Renal pelvis (tissue), 4 donors: ENCODE data around the gene LRMDA. TPM values are rescaled to one million over a fixed set of nuclear protein-coding genes. Genes with fewer than 3 reads are reported as not detected.

Experiments used
- DNase-seq: peaks from one replicate; pipeline ENCODE4 v3.0.0-alpha.2; 2013
- polyA plus RNA-seq, 3 donors: library from polyadenylated mRNA; unstranded; fragments of 120-200 nt; gene quantifications; one replicate each; pipeline ENCODE4 v1.2.1, GENCODE V29; 2013; ENCODE audit not compliant: insufficient read length in 3 of 3

LRMDA gene
- polyA plus RNA-seq, 3 donors = 16.3 to 24.7 (median 22.1) TPM

DNA sequence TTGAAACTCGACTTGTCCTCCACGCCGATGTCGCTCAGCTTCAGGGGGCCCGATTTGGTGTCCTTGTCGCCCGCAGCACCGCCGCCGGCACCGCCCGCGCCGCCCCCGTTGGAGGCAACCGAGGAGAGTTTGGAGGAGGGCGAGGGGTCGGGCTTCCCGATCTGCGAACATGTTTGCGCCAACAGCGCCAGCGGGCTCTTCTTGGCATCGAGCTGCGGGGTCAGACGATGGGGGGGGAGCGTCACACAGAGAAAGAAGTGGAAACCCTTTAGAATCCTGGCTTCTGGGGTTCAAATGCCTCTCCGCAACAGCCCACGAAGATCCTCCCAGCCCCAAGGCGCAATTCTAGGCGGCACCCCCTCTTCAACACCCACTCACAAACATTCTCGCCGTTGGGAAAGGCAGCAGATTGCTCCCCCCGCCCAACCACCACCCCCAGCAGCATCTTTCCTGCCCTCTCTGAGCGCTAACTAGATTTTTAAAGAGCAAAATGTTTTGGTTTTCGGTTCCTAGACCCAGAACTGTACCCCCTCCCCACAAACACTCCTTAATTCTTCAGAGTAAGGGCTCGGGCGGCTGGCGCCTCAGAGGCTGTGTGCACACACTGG lies 31.2 kb upstream of the LRMDA start:
- no peak for DNase-seq

GRCh38 chr10:75400771-75401568 lies 30.5 kb upstream of the LRMDA start:
- peak; percentile 34 for DNase-seq

DNA sequence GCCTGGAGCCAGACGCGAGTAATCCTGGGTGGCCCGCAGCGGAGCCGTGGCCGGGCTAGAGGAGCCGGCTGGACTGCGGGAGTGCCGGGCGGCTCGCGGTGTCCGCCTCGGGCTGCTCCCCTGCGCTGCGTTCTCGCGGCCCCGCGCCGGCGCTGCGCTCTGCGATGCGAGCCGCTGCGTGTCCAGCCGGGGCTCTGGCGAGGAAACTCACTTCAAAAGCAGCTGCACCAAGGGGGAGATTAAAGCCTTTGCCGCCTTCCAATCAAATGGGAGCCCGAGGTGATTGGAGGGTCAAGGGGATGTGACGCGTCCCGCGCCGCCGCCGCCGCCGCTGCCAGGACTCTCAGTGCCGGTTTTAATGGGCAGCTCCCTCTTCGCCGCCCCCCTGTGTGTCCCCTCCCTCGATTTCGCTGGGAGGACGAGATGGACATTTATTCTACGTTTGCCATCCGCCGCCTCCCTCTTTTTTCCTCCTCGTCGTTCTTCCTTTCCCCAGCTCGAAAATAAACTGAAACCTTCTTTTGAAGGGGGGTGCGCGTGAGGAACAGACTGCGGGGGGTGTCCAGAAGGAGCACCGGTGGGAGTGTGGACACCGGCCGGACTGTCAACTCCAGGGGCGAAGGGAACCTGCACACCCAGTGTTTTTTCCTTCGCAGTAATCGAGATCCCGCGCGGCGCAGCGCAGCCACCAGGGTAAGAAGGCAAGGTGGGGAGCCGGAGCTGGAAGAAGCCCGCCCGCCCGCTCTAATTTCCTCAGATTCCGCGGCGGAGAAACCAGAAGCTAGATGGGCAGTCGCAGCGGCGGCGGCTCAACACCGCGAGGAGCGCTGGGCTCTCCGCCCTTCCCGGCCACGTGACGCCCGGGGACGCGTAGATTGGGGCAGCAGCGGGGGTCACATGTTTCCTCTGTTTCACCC lies 29.6 kb upstream of the LRMDA start, which contains the start of gene ZNF503:
TSS of gene ZNF503 (minus strand) at position 196 of the 917 bp plus-strand sequence. CDS start 345 bp downstream, outside the sequence.
- peak; percentile 99 for DNase-seq

DNA sequence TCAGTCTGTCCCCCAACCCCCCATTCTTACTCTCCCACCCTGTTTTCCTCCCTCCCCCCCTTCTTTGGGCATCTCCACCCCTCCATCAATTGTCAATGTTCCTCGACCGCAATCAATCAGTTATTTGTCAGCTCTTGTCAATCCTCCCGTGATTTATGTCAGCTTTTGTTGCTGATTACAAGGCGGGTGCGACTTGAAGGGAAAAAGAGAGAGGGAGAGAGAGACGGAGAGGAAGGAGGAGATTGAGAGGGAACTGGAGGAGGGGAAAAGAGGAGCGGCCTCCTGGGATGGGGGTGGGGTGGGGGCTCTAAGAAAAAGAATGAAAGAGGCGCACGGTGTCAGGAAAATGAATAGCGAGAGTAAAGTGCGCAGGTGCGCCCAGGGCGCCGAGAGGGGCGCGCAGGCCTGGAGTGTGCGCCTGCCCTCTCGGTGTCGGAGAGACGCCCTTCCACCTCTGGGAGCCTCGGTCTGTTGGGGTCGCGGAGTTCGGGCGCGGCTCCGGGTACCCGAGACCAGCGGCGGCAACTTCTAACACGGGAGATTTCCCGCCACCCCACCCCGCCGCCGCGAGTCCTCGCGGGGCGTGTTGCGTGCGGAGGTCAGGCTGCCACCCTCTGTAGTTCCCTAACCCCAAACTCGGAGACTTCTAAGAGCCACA lies 28.8 kb upstream of the LRMDA start:
- DNase-seq = no peak

DNA sequence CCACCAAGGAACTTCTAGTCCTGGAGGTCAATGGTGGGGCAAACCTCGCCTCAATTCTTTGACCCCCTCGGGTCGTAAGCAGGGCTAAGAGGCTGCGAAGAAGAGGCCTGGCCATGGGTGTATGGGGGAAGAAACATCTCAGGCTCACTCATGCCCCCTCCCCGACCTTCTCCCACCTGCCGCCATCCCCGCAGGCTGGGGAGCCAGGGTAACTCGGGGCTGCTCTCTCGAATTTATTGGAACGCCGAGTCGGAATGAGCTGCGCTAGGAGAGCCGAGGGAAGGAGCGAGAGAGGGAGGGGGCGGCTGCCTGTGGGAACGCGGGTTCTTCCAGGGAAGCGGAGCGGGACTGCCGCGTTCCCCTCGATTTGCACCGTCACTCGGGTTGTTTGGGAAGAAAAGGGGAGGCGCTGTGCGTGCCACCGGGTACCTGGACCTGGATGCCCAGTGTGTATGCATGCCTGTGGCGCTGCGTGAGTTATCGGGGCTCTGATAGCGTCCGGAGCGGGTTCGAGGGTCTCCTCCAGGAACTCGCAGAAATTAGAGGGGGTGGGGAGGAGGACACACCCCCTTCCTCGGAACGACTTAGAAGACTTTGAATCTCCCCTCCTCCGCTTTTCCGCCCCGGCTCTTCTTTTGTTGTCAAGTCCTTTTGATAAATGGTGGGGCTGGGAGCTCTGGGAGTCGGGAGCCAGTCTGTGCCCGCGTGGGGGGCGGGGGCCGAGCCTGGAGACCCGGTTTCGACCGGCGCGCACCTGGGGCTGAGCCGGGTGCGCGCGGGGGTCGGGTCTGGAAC lies 28.1 kb upstream of the LRMDA start:
- DNase-seq = peak; percentile 89

GRCh38 chr10:75403939-75404814 lies 27.2 kb upstream of the LRMDA start:
- DNase-seq = no peak

DNA sequence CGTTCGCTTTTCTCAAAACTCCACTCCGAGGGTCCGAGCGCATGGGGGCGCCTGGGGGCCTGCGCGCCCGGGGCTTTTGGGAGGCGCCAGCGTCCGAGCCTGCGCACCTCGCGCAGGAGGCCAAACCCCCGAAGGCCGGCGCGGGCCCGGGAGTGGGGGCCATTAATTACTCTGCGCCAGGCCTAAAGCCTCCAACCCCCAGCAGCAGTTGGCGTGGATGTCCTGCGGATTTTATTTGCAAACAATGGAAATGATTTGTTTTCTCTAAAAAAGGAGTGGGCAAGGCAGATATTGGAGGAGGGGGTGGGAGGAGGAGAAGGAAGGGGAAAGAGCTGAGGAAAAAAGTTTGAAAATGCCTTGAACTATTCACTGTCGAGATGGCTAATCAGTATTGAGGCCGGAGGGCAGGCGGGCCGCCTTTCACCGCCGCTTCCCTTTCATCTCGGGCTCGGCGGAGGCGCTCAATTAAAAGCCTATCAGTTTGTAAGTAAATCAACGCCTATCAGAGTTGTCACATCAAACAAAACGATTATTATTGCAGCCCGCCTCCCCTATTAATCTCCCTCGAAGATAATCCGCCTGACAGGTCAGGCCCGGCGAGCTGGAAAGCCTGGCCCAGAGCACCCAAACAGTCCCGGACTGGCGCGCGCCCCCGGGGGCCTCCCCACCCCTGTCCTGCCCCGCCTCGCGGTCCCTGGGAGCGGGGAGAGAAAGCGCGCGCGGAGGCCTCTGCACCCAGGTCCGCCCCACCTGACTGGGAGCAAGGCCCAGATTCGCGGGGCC lies 26.4 kb upstream of the LRMDA start:
- no peak for DNase-seq

DNA sequence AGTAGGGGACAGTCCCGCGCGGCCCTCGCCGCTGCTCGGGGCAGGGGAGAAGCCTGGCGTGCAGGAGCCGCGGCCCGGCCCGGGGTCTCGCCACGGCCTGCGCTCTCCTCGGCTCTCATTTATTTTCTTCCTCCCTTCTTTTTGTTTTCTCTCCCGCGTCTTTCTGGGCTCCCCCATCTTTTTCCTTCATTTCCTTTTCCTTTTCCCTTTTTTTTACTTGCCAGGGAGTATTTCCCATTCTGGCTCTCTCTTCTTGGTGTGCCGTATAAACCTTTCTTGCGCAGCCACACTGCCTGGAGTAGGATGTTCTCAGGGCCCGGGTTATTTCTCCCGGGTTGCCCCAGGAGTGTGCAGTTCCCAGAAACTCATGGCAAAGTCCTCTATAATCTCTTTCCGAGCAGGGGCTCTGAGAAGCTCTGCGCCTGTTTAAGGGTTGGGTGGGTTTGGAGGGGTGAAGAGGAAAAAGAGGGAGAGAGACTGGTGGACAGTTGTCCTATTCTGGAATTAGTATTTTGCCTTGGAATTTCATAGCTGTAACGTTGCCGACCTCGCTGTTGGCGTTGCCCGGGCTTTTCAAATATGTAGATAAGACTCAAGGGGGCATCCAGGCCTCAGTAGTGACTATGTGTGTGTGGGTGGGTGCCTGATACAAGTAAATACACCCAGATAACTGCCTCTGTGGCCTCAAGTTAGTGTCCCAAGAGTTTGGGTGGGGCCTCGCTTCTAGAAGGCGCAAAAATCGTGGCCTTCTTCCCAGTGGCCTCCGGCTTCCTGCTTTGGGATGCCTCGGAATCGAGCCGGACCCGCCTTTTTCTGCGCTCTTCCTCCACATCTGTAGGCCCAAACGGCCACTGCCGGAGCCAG lies 25.6 kb upstream of the LRMDA start:
- no peak for DNase-seq

DNA sequence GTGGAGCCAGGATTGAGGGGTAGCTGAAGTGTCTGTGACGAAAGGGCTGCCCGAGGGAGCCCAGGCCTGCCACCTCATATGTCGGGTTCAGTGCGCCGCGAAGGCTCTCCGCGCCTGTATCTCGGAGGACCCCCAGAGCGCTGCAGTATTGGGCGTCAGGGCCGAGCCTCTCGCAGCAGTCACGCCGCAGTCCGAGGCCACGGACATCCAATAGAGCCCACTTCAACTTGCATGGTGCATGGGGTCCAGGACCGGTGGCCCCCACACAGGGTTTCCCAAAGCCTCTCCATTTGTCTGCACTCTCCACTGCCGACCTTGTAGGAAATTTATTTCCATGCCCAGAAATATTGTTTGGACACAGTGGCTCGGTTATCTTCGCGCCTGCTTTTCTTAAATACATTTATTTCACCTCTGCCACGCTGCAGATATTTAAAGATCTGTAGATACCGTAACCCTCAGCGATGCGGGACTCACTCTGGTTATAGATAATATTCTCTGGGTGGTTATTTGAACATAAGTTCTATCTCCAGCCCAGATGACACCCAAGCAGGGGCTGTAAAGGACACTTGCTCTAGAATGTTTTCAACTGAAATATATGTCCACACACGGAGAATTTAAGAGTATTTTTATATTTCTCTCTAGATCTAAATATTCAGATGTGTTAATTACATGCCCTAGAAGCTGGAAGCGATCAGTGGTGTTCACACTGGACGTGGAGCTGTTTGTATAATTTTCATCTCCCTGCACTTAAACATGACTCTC lies 24.8 kb upstream of the LRMDA start:
- no peak for DNase-seq

DNA sequence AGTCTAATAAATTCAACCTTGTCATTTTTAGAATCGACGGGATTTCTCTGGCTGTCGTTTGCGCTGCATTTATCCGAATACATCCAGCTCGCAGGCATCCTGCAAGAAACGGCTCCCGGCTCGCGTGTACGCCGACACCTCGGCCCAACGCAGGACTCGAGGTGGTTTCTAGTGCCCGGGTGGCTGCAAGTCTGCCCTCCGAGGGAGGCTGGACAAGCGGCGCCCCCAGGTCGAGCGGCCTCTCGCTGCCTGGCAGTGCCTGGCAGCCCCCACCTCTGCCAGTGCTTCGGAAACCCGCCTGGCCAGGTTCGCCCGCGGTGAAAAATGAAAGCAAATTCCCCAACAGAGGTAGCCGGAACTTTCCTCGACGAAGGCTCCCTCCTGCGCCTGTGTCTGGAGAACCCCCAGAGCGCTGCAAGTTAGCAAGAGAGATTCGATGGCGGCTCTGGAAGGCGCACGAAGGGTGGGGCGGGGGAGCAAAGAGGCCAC lies 24.2 kb upstream of the LRMDA start:
- no peak for DNase-seq

DNA sequence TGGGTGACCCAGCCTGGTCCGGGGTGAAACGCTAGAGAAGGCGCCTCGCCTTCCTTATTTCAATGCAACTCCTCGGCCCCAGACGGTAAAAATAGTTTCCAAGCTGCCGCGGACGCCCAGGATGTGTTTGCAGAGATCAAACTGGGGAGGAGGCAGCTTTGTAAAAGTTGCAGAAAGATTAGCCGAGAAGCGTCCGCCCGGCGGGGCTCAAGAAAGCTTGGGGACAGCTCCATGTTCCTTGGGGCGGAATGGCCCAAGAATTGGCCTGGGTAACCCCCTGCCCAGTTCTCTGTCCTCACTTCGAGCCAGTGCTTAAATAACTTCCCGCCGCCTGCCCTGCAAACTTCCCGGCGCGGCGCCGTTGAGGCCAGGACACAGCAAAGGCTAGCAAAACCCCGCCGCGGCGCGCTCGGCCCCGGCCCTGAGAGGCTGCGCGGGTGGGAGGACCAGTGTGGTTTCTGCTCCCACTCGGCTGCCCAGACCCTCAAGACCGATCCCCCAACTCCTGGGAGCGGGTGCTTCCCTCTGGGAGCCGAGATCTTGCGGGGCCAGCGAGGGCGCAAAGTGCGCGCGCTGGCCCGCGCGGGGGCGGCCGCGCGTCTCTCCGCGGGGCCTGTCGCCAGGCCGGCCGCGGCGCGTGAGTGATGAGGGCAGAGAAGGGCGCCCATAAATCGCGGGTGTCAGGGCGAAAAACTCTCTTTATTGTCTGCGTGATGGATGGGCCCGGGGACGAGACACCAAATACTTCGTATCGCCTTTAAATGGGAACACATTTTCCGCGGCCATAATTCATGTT lies 23.5 kb upstream of the LRMDA start:
- DNase-seq = no peak

DNA sequence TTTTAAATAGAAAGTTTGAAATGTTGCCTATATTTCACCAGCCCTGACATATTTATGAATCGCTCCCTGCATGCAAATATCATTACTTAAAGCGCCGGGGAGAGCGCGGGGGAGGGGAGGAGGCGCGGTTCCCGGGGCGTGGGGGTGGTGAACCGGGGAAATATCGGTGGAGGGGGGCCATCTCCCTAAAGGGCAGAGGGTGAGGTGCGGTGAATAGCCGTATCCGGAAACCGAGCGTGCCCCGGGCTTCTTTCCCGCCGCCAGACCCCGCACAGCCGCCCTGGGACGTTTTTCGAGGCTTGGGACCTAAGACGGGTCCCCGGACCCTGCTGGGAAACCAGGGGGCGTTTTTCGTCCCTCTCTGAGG lies 22.9 kb upstream of the LRMDA start:
- no peak for DNase-seq

DNA sequence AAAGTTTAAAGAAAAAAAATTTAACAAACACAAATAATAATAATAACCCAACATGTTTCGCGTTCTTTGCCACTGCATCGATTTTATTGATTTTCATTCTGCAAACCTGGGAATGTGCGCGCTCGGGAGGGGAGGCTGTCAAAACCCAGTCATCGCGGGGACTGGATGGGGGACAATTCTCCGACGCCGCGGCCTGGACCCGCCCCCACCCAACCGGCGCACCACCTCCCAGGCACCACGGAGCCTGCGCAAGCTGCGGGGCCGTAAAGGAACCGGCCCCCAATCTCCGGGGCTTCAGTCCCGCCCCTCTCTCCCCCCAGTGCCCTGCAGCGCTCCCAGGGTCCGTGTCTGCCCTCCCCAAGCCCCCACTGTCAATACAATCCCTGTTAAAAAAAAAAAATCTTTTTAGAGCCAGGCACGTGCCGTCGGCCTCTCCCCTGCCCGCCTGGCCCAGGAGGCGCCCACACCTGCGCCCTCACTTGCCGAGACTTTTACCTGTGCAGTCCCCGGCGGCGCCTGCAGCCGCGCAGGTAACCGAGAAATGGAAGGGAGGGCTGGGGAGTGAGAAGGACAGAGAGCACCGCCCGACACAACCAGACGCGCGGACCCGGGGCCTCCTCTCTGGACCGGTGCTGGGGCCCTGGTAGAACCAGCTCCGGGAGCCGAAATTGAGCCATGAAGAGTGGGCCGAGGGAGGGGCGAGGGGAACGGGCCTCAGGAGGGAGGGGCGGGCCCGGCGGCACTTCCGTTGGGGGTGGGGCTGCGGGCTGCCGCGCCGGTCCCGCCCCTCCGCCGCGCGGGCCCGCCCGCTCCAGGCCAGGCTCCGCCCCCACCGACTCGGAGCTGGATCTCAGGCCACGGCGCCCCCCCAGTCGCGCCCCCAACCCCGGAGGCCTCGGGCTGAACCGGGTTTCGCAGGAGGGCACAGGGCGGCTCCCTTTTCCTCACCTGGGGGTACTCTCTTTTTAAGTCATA lies 22.2 kb upstream of the LRMDA start:
- DNase-seq = no peak

- DNase-seq = no peak
Observed at GRCh38 chr10:75410132-75411005, 21.1 kb upstream of the LRMDA start.
